Measurements from ENCODE around the gene UGT1A9.
A peak's percentile ranks its signal among the peaks of the same experiment; 100 is the strongest.
"Not testable (repeated sequence)": the region's sequence is repeated elsewhere in the genome, so short reads cannot be mapped to it uniquely, and the experiment has no call there.

Gene UGT1A9

DNA sequence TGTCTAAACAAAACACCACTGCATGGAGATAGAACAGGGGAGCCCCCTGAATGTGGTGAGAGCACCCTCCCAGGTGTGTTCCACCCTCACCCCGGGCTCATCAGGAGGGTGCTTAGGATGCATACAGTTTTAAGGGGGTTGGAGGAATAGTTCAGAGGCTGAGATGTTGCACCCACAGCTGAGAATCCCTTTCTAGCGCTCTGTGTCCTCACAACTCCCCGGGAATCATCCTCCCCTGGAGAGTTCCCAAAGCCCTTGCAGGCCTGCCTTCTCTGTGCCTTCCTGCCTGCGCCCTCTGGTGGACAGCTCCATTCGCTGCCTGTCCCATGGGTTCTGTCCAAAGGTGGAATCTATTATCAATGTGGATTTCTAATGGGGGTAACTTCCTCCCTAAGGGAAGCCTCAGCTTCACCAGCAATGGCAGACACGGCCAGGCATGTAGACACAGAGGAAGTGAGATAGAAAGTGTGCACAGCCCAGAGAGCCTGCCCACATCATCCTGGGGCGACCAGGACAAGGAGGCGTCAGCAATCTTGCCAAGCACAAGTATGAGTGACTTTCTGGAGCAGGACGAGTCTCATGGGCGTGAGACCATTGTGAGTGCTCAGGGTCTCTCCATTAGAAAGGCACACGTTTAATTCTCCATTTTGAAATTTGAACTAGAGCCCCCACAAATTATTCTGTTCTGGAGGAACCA is 39.8 kb downstream of the UGT1A9 start:
- DNase-seq (ENCODE audit: low spot score) = peak; percentile 62

DNA sequence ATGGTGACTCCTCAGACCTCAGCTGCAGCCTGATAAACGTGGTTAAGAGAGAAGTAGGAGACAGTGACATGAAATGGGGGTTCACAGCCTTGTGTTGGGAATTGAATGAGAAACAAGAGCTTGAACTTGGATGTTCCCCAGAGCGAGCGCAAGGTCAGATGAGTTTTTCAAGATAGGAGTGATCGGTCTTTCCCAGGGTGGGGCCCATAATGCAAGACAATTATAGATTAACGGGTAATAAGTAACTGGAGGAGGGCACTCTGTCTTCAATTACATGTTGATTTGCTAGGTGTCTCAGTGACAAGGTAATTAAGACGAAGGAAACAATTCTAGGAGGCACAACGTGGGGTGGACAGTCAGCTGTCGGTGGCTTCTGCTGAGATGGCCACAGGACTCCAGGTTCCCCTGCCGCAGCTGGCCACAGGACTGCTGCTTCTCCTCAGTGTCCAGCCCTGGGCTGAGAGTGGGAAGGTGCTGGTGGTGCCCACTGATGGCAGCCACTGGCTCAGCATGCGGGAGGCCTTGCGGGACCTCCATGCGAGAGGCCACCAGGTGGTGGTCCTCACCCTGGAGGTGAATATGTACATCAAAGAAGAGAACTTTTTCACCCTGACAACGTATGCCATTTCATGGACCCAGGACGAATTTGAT is 41.0 kb downstream of the UGT1A9 start, which contains the start of gene UGT1A5:
Gene UGT1A5 (plus strand): TSS at position 297 of the 651 bp plus-strand sequence. CDS start 85 bp downstream, at position 382.
- DNase-seq (ENCODE audit: low spot score) = no peak

DNA sequence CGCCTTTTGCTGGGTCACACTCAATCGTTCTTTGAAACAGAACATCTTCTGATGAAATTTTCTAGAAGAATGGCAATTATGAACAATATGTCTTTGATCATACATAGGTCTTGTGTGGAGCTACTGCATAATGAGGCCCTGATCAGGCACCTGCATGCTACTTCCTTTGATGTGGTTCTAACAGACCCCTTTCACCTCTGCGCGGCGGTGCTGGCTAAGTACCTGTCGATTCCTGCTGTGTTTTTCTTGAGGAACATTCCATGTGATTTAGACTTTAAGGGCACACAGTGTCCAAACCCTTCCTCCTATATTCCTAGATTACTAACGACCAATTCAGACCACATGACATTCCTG is 41.5 kb downstream of the UGT1A9 start:
- DNase-seq (ENCODE audit: low spot score) = no peak

DNA sequence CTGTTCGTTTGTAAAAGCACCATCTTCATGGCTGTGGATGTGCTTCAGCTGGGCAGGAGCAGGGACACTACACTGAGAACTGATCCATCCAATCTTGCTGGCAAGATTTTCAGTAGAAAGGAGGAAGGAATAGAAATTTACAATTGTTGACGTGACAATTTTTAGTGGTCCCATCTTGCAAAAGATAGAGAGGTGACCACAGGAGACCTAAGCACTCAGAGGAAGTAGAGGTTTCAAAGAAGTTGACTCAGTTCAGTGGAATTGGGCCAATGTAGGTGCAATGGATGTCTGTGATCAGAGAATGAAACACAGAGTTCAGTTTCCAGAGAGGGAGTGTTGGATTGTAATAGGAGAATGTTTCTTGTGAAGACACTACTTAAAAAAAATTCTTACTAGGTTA is 42.4 kb downstream of the UGT1A9 start:
- no peak for DNase-seq (ENCODE audit: low spot score)

DNA sequence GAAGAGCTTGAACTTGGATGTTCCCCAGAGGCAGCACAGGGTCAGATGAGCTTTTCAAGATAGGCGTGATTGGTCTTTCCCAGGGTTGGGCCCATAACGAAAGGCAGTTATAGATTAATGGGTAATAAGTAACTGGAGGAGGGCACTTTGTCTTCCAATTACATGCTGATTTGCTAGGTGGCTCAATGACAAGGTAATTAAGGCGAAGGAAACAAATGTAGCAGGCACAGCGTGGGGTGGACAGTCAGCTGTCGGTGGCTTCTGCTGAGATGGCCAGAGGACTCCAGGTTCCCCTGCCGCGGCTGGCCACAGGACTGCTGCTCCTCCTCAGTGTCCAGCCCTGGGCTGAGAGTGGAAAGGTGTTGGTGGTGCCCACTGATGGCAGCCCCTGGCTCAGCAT is 46.9 kb downstream of the UGT1A9 start, which contains the start of gene UGT1A4:
Gene UGT1A4 (plus strand): TSS at position 185 of the 400 bp plus-strand sequence. CDS start 85 bp downstream, at position 270.
- DNase-seq (ENCODE audit: low spot score) = no peak

DNA sequence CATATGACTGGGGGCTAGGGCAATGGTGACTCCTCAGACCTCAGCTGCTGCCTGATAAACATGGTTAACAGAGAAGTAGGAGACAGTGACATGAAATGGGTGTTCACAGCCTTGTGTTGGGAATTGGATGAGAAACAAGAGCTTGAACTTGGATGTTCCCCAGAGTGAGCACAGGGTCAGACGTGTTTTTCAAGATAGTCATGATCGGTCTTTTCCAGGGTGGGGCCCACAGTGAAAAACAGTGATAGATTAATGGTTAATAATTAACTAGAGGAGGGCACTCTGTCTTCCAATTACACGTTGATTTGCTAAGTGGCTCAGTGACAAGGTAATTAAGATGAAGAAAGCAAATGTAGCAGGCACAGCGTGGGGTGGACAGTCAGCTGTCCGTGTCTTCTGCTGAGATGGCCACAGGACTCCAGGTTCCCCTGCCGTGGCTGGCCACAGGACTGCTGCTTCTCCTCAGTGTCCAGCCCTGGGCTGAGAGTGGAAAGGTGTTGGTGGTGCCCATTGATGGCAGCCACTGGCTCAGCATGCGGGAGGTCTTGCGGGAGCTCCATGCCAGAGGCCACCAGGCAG is 57.1 kb downstream of the UGT1A9 start, which contains the start of gene UGT1A3:
Gene UGT1A3 (plus strand): TSS at position 320 of the 579 bp plus-strand sequence. CDS start 85 bp downstream, at position 405.
- no peak for DNase-seq (ENCODE audit: low spot score)

DNA sequence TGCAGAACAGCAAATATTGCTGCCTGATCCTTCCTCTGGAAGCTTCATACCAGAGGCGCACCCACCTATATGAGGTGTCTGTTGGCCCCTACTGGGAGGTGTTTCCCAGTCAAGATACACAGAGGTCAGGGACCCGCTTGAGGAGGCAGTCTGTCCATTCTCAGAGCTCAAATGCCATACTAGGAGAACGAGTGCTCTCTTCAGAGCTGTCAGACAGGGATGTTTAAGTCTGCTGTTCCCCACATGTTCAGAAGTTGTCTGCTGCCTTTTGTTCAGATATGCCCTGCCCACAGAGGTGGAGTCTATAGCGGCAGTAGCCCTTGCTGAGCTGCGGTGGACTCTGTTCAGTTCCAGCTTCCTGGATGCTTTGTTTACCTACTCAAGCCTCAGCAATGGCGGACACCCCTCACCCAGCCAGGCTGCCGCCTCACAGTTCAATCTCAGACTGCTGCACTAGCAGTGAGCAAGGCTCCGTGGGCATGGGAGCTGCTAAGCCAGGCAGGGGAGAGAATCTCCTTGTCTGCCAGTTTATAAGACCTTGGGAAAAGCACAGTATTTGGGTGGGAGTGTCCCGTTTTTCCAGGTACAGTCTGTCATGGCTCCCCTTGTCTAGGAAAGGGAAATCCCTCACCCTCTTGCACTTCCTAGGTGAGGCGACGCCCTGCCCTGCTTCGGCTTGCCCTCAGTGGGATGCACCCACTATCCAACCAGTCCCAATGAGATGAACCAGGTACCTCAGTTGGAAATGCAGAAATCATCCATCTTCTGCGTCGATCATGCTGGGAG is 65.4 kb downstream of the UGT1A9 start:
- not testable (repeated sequence) for DNase-seq (ENCODE audit: low spot score)

DNA sequence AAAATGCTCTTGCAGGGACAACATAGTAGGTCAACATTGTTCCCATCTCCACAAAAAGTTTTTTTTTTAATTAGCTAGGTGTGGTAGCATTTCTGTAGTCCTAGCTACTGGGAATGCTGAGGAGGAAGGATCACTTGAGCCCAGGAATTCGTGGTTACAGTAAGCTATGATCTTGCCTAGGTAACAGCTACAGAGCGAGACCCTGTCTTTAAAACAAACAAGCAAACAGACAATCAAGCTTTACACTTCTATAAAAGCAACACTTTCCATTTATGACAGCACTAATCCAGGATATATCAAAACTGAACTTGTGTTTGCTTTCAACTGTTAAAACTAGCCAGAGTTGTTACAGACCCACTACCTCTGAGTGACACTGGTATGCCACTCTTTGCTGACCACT is 69.2 kb downstream of the UGT1A9 start:
- no peak for DNase-seq (ENCODE audit: low spot score)

DNA sequence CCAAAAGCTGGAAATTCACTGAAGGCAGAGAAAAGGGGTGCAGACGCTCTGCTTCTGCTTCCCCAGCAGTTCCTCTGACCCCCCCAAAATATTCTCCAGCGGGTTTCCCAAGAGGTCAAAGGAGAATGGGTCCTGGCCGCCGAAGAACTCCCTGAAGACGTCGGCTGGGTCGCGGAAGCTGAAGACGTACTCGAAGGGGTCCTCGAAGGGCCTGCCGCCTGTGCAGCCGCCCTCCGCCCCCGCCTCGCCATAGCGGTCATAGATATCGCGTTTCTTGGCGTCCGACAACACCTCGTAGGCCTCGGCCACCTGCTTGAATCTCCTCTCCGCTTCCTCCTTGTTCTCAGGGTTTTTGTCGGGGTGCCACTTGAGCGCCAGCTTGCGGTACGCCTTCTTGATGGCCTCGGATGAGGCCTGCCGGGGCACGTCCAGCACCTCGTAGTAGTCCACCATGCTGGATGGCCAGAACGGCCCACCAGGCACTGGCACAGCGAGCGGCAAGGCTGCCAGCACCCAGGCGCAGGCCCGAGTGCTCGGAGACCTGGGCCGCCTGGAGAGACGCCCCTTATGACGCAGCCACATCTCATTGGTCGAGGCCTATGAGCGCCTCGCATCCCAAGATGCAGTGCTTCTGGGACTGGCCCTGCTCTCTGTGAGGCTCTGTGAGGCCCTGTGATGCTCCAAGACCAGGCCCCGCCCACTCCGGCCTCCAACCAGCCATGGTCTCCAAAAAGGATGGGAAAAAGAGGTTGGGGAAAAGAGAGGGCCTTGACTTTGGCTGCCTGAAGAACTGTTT is 72.0 kb downstream of the UGT1A9 start:
- DNase-seq (ENCODE audit: low spot score) = no peak

DNA sequence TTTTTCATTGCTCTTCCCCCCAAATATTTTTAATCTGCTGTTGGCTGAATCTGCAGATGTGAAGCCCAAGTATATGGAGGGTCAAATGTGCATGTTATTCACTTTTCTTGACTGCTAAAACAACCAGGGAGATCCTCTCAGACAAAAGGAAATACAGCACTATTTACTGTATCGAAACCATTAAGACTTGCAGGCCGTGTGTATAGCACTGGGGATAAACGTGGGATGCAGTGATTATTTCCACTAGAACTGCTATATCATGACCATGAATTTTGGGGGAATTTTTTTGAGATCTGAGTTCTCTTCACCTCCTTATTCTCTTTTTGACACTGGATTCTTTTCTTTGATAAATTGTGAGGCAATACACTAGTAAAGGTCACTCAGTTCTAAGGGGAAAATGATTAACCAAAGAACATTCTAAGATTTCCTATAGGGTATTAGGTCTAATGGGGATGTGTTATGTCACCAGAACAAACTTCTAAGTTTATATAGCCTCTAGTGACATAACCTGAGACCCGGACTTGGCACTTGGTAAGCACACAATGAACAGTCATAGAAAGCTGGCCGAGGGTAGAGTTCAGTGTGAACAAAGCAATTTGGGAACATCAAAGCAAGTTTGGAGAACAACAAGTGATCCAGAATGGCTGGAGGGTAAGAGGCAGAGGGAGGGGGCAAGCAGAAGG is 73.5 kb downstream of the UGT1A9 start:
- no peak for DNase-seq (ENCODE audit: low spot score)

DNA sequence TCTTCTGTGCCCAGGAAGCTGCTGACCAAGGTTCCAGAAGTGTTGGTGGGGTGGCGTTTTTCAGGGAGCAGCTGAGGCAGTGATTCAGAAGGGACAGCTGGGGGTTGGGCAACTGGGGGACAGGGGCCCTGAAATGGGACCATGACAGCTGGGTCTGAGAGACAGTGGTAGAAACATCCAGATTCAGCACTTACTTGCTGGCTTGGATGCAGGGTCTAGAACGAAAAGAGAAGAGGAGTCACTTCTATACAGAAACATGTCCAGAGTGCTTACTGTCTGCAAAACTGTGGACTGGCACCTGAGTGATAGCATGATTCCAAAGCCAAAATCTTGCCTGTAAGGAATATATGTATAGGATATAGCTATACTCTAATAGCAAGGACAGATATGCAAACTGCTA is 74.1 kb downstream of the UGT1A9 start:
- DNase-seq (ENCODE audit: low spot score) = not testable (repeated sequence)

DNA sequence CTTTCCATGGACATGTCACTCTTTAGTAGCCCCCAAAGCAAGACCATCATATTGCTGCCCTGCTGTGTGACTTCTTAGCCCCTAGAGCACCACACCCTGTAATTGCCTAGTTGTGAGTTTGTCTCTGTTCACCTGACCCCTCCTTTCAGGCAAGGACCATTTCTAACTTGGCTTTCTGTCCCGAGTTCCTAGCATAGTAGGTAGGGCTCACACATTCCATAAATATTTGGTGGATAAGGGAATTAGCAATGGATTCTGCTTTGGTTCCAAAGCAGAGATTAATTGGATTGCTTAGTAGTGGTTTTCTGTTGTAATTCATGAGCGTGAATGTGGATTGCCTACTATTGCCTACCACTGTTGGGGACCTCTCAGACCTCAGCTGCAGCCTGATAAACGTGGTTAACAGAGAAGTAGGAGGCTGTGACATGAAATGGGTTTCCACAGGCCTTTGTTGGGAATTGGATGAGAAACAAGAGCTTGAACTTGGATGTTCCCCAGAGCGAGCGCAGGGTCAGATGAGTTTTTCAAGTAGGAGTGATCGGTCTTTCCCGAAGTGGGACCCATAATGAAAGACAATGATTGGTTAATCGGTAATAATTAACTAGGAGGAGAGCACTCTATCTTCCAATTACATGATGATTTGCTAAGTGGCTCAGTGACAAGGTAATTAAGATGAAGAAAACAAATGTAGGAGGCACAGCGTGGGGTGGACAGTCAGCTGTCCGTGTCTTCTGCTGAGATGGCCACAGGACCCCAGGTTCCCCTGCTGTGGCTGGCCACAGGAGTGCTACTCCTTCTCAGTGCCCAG is 75.0 kb downstream of the UGT1A9 start:
- no peak for DNase-seq (ENCODE audit: low spot score)

DNA sequence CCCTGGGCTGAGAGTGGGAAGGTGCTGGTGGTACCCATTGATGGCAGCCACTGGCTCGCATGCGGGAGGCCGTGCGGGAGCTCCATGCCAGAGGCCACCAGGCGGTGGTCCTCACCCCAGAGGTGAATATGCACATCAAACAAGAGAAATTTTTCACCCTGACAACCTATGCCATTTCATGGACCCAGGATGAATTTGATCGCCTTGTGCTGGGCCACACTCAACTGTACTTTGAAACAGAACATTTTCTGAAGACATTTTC is 75.5 kb downstream of the UGT1A9 start:
- no peak for DNase-seq (ENCODE audit: low spot score)

DNA sequence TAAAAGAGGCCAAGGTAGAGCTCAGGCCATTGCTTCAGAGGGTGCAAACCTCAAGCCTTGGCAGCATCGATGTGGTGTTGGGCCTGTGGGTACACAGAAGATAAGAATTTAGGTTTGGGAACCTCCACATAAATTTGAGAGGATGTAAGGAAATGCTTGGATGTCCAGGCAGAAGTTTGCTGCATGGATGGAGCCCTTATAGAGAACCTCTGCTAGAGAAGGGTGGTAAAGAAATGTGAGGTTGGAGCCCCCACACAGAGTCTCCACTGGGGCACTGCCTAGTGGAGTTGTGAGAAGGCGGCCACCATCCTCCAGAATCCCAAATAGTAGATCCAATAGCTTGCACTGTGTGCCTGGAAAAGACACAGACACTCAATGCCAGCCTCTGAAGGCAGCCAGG is 79.0 kb downstream of the UGT1A9 start:
- not testable (repeated sequence) for DNase-seq (ENCODE audit: low spot score)

DNA sequence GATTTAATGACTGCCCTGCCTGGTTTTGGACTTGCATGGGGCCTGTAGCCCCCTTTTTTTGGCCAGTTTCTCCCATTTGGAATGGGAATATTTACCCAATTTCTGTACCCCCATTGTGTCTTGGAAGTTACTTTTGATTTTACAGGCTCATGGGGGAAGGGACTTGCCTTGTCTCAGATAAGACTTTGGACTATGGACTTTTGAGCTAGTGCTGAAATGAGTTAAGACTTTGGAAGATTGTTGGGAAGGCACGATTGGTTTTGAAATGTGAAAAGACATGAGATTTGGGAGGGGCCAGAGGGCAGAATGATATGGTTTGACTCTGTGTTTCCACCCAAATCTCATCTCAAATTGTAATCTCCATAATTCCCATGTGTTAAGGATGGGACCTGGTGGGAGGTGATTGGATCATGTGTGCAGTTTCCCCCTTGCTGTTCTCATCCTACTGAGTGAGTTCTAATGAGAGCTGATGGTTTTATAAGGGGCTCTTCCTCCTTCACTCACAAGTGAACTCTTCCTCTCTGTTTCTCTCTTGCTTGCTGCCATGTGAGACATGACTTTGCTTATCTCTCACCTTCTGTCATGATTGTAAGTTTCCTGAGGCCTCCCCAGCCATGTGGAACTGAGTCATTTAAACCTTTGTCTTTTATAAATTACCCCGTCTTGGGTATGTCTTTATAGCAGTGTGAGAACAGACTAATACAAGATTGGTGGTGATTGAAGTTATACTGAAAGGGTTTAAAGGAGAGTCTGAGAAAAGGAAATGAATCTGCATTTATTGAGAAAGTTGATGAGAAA is 79.7 kb downstream of the UGT1A9 start:
- not testable (repeated sequence) for DNase-seq (ENCODE audit: low spot score)

DNA sequence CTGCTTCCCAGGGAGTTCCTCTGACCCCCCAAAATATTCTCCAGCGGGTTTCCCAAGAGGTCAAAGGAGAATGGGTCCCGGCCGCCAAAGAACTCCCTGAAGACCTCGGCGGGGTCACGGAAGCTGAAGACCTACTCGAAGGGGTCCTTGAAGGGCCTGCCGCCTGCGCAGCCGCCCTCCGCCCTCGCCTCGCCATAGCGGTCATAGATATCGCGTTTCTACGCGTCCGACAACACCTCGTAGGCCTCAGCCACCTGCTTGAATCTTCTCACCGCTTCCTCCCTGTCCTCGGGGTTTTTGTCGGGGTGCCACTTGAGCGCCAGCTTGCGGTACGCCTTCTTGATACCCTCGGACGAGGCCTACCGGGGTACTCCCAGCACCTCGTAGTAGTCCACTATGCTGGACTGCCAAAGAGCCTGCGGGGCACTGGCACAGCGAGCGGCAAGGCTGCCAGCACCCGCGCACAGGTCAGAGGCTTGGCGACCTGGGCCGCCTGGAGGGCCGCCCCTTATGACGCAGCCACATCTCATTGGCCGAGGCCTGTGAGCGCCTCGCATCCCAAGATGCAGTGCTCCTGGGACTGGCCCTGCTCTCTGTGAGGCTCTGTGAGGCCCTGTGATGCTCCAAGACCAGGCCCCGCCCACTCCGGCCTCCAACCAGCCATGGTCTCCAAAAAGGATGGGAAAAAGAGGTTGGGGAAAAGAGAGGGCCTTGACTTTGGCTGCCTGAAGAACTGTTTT is 83.3 kb downstream of the UGT1A9 start:
- no peak for DNase-seq (ENCODE audit: low spot score)

DNA sequence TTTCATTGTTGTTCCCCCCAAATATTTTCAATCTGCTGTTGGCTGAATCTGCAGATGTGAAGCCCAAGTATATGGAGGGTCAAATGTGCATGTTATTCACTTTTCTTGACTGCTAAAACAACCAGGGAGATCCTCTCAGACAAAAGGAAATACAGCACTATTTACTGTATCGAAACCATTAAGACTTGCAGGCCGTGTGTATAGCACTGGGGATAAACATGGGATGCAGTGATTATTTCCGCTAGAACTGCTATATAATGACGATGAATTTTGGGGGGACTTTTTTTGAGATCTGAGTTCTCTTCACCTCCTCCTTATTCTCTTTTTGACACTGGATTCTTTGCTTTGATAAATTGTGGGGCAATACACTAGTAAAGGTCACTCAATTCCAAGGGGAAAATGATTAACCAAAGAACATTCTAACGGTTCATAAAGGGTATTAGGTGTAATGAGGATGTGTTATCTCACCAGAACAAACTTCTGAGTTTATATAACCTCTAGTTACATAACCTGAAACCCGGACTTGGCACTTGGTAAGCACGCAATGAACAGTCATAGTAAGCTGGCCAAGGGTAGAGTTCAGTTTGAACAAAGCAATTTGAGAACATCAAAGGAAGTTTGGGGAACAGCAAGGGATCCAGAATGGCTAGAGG is 84.9 kb downstream of the UGT1A9 start:
- DNase-seq (ENCODE audit: low spot score) = no peak

DNA sequence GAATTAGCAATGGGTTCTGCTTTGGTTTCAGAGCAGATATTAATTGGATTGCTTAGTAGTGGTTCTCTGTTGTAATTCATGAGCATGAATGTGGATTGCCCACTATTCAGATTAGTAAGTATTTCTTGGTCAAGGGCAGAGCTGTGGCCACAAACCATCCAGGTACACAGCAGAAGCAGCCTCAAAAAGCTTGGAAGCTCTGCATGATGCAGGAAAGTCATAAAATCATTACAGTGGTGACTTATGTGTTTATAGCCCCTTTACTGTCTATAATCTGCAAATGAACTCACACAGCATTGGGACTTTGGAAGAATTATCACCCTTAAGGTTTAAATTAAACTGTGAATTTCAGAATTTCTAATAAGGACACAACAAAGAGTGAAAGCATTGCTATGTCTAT is 86.4 kb downstream of the UGT1A9 start:
- no peak for DNase-seq (ENCODE audit: low spot score)
